ENCODE measurements around the gene NXT1.
A peak's percentile ranks its signal among the peaks of the same experiment; 100 is the strongest.
"Not testable (repeated sequence)": the region's sequence is repeated elsewhere in the genome, so short reads cannot be mapped to it uniquely, and the experiment has no call there.

Gene NXT1

DNA sequence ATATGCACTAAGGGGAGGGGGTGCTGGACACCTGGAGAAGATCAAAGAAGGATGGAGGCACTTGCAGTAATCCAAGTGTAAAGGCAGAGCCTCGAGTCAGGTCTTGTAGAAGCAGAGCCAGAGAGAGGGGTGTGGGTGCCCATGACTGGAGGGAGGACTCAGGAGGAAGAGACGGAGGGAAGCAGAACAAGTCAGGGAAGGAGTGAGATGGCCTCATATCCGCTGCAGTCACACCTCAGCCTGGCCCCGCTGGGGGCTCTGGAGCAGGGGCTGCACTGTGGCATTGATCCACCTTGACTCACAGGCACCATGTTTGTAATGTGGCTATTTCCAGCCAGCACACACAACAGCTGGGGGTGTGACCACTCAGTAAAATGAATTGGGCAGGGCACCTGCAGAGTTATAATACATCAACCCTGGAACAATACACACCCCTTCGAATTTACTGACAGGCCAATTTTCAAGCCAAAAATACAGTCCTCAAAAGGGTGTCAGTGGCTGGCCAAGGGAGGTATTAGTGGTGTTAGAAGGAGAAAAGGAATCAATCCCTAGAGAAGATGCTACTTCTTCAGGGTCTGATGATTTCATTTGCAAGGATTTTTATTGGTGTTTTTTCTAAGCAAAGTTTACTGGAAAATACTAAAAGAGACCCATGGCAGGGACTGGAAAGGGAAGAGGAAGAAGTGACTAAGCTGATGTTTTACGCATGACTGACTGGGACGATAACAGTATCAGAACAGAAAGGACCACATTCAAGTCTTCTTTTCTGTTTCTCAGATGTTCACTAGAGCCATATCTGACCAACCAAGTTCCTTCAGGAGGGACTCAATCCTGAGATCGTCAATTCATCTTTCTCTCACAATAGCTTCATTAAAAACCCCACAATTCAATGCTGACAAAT lies 18.9 kb upstream of the NXT1 start:
- DNase-seq, result no peak

DNA sequence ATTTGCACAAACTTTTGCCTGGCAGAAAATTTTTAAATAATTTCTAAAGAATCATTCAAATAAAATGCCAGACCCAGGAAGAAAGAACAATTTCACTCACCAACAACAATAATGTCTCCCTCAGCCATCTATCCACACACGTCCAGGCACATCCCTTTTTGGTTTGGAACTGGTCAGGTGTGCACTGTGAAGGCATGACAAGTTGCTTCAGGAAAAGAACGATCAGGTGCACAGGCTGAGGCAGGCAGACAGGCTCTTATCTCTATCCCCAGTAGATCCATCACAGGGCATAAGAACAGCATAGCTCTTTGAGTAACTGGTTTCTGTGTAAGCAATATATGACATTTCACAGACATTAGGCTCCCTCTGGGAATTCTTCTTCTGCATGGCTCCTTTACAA lies 18.1 kb upstream of the NXT1 start:
- DNase-seq, result no peak

DNA sequence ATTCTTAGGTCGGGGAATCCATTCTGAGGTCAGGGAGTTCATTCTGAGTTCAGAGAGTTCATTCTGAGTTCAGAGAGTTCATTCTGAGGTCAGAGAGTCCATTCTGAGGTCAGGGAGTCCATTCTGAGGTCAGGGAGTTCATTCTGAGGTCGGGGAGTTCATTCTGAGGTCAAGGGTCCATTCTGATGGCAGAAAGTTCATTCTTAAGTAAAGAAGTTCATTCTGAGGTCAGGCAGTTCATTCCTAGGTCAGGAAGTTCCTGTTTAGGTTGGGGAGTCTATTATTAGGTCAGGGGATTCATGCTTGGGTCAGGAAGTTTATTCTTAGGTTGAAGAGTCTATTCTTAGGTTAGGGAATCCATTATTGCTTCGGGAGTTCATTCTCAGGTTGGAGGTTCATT lies 16.5 kb upstream of the NXT1 start:
- no peak for DNase-seq

DNA sequence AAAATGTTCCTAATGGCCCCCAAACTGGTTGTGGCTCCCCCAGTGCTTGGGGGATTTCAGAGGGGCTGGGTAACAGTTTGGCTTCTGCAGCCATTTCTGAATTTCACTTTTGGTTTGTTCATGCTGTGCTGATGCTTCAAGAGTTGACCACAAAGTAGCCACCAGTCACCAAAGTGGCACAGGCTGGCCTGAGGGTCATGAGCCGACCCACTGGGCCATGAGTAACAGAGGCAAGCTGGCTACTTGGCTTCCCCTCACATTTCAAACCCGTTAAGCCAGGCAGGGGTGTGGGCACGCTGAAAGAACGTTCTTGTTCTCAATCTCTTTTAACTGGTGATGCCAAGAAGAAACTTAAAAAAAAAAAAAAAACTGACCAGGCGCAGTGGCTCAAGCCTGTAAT lies 15.1 kb upstream of the NXT1 start:
- DNase-seq, result no peak

DNA sequence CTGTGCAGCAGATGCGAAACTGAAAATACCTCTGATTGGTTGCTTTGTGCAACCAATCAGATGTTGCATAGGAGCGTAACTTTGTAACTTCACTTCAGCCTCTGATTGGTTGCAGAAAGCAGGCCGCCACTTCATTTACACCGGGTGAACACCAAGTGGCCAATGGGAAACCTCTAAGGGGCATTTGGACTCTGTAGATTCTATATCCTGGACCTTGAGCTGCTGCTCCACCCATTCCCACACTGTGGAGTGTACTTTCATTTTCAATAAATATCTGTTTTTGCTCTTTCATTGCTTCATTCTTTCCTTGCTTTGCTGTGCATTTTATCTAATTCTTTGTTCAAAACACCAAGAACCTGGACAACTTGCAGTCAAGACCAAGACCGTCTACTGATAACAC lies 14.1 kb upstream of the NXT1 start:
- no peak for DNase-seq

DNA sequence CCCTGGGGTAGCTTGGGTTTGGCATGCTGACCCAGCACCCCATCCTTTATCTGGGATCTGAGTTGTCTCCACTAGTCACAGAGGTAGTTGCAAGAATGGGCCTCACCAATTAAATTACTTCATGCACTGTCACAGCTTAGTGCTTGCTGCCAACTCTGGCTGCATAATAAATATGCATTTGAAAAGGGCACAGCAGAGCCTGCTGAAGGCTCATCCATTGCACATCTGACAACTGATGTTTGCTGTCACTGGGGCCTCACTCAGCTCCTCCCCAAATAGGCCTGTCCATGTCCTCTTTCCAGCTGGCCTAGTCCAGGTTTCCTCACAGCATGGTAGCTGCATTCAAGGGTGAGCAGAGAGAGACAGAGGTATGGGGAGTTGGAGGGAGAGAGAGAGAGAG lies 13.3 kb upstream of the NXT1 start:
- DNase-seq, result no peak

DNA sequence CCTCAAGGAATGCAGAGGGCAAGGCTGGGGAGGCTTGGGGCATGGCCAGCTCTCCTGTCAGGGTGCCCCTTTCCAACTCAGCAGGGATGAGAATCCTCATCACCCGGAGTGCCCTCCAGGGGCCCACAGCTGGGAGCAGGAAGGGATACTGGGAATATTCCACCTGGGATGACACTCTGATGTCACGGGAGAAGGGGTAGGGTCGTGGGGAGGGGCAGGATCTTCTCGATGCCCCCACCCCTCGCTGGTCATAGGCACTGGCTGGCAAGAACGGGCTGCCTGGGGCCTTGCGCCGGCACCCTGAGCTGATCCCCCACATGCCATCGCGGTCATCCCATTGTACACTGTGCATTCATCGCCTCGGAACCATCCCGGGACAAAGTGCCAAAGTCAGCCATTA lies 10.6 kb upstream of the NXT1 start:
- no peak for DNase-seq

DNA sequence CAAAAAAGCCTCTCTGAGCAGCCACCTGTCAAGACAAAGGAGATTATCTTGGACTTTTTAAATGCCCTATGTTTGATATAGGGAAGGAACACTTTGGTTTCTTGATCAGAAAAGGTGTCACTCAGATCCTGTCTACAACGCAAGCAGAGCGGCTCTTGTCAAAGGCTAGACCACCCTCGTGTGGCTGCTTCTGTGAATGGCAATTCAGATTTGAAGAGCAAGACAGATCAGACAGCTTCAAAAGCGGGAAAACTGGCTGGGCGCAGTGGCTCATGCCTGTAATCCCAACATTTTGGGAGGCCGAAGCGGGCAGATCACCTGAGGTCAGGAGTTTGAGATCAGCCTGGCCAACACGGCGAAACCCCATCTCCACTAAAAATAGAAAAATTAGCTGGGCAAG lies 10.1 kb upstream of the NXT1 start:
- no peak for DNase-seq

DNA sequence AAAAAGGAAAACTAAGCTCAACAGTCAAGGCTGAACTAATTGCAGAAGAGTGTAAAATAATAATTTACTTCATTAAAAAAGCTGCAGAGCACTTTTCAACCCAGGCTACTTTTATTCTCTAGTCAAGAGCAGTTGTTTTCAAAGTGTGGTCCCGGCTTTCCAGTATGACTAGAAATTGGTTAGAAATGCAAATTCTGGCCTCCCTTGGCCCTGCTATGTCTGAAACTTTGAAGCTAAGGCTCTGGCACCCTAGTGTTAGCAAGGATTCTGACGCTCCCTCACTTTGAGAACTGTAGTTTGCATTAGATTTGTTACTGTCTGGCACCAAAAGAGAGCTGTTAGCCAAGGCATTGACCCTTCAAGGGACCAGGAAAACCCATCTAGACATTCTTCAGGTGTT lies 9.5 kb upstream of the NXT1 start:
- no peak for DNase-seq

DNA sequence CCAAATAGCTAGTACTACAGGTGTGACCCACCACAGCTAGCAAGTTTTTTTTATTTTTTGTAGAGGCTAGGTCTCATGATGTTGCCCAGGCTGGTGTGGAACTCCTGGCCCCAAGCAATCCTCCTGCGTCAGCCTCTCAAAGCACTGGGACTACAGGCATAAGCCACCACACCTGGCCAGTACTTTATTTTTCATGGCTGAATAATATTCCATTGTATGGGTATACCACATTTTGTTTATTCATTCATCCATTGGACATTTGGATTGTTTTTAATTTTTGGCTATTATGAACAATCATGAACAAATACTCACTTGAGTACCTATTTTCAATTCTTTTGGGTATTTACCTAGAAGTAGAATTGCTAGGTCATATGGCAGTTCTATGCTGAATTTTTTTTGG lies 7.0 kb upstream of the NXT1 start:
- DNase-seq, result no peak

DNA sequence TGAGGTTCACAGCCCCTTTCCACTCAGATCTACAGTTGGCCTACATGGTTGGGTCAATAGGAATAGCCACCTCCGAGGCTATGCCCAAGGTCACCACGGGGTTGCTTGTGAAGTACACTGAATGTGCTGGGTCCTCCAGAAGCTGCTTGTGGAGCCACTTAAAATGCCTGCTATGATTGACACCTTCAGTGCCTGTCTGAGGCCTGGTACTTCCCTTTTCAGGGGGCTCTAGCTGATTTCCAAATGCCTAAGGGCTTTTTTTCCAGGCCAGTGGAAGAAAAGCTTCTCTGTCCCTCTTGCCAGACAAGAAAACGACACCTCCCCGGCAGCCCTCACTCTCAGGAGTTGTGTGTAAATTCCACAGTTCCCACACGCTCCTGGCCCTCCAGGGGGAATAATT lies 6.3 kb upstream of the NXT1 start:
- DNase-seq, result no peak

DNA sequence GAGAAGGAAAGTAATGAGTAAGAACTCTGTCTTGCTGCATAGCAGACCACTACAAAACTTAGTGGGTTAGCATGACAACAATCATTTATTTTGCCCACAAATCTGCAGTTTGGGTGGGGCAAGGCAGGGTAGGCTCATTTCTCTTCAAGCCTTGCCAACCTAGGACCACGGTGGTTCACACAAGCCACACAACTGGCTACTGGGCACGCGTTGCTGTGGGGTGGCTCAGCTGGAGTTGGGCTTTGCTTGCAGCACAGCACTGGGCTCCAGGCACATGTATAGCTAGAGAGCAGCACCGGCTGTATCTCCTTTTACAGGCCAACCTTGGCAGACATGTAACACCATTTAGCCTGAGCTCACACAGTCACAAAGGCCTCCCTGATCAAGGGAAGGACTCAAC lies 4.6 kb upstream of the NXT1 start:
- DNase-seq, result no peak

DNA sequence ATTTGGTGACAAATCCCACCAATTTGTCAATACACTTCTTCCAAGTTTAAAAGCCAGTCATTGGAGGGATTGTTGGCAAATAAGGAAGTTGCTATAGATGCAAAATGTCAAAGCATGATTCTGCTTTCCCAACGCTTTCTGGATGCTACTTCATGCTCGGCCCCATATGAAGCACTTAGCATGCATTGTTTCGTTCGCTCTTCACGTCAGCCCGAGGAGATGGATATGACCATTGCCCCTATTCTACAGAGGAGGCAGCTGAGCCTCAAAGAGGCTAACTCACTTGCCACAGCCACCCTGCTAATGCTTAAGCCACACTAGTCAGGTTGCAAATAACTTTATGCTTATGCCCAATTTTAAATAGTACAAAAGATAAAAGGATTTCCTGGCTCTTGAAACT lies 2.8 kb upstream of the NXT1 start:
- no peak for DNase-seq

DNA sequence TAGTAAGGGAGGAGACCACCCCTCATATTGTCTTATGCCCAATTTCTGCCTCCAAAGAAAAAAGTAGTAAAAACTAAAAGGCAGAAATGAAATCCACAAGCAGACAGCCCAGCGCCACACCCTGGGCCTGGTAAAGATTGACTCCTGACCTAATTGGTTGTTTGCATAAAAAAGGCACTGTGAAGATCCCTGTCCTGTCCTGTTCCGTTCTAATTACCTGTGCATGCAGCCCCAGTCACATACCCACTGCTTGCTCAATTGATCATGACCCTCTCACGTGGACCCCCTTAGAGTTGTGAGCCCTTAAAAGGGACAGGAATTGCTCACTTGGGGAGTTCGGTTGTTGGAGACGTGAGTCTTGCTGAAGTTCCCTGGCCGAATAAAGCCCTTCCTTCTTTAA lies 2.1 kb upstream of the NXT1 start:
- DNase-seq, result not testable (repeated sequence)

DNA sequence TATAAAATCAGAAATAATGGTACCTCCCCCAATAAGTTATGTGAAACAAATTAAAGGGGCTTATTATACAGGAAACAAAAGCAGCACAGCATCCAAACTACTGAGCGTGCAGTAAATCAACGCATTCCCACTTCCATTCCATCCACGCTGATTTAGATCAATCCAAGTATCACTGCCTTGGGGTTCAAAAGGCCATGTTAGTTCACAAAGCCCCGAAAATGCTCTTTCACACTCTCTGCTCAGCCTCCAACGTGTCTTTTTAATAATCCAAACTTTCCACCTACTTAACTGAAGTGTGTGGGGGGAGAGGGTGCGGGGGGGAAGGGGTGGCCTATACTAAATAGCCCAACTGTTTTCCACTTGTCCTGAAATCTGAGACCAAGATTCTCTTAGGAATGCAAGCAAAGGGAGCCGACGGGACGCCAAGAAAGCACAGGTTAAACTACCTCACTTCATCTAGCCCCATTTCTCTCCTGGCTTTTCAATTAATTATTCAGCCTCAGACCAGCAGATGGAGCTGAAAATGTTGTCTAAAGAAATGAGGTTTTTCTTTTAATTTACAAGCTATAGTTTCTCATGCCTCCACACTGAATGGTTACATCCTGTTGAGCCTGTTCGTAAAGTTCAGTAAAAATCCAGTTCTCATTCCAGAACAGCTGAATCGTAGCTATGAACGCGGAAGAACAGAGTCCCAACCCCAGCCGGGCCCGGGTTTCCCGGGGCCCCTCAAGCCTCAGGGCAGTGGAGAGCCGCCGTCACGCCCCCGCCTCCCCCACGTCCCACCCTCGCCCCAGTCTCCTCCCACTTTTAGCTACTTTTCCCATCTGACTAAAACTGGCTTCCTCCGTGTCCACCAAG lies 1.0 kb upstream of the NXT1 start:
- DNase-seq, result peak; percentile 71

DNA sequence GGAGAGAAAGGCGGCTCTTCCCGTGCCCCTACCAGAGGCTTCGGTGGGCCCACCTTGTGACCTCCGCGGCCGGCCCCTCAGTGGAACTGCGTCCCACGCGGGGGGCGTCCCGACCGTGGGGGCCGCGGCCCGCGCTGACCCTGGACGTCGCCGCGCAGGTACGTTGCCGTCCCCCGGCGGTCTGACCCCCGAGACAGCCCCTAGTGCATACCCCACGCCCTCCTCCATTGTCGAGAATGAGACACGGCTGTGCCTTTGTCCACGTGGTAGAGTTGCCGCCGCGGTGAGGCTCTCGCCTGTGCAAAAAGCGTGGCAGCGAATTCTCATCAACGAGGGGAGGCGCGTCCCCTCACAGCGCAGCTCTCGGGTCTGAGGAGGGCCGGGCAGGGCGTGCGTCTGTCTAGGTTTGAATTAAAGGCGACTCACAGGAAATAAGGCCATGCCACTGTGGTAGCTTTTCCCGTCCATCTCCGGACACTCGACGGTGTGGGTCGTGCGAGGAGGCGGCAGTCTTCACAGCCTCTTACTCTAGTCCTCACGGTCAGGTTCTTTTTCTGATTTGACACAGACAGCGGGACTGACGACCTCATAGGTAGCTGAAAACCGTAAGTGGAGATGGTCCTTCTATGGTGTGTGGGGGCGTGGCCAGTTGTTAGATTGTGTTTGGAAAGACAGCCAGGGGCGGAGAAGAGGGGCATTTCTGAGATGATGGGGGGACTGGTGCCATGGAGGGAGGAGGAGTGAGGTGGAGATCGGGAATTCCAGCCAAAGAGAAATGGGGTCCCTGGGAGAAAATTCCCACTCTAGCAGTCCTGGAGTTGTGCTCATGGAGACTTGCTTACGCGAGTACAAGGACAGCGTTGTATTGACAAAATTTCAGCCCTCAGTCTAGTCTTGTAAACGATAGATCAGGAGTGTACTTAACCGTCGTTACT lies 580 bp downstream of the NXT1 start:
- peak; percentile 44 for DNase-seq

DNA sequence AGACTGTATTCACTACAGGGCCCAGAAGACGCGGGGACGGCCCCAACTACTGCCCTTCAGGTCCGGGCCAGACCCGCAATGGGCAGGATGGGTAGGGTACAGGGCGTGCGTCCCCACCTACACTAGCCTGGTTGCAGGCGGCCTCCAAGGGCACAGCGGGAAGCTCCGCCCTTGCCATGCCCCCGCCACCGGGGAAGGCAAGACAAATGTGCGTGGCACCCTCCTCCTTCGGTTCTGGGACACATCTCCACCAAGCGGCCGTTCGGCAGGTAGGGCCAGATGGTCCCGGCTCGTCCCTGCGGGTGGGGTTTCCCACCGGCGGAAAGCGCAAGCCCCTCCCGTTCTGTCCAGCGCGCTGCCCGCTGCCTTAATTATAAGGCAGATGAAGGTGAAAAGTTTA lies 5.6 kb downstream of the NXT1 start:
- no peak for DNase-seq

DNA sequence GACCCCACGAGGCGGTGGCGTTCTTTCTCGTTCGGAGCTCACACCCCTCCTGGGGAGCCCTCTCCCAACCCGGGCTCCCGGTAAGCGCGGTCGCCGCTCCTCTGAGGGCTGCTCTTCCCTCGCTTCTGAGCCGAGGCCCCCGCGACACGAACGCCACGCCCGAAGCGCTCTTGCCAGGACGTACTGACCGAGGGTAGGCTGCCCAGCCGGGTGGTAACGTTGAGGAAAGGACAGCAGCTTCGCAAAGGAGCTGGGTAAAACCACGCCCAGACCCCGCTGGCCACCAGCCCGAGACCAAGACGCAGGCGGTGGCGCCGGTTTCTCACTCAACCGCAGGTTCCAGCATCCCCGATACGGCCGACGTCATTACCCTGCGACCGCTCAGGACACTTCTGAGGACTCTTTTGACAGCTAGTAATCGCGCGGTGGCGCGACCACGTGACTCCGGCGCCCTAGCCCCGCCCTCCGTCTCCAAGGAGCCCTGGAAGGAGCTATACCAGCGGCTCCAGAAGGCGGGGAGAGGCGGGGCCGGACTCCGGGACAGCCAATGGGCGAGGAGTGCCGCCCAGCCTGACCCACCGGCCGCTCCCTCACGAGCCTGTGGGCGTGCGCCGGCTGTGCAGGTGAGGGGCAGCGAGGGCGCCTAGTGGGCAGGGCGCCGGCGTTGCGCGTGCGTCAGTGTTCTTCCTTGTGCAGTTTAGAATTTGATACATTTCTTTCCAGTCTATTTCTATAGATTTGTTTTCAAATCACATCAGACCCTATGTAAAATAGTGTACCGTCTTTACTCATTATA lies 7.4 kb downstream of the NXT1 start:
- peak; percentile 100 for DNase-seq

DNA sequence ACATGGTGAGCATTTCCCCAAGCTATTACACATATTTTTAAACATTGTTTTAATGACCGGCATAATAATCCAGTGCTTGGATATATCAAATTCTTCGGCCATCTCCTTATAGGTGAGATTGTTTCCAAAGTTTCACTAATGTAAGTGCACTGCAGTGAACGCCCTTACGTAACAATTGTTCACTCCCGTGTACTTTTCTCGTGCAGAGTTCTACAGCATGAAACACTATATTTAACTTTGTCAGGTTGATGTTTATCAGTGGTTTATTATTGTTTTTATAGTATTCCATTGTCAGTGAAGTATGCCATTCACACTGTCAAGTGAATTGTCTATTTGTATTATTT lies 7.9 kb downstream of the NXT1 start:
- no peak for DNase-seq

DNA sequence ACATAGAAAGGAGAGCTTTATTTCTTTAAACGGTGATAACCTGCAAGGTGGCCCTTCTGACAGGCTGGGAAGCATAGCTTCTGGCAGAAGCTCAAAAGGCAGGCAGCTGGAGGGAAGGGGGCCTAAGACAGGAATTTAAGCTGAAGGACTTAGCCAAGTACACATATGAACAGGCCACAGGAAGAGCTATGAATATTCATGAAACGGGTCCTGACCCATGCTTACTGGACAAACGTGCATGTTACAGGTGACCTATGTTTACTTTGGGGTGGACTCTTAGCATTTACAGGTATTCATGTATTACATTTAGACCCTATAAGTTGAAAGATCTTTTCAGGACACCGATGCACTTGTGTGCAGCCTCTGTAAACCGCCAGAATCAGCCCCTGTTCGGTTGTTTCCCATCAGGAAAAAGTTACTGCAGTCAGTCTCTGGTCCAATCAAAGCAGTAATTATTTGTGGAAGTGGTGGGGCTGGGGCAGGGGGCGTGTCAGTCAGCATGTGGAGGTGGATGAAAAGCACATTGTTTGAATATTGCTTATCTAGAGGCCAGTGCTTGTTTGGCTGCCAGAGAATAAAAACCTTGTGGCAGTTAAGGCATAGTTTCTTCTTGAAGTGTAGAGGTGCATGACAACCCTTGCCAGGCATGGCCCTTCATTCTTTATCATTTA lies 8.5 kb downstream of the NXT1 start:
- no peak for DNase-seq

DNA sequence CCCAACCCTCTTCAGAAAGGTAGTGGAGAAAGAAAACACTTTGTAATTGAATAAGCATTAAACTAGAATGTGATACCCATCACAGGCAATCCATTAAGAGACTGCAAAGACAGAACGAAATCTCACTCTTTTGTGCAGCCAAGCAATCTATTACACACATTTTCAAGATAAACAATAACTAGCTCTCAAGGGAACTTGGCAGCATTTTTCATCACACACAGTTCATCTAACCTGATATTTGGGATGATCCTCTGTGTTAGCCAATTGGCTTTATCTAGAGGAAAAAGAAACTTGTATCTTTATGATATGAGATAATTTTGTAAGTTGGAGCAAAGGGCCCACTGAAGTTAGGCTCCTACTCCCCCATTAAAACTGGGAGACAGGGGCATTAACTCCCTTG lies 9.9 kb downstream of the NXT1 start:
- no peak for DNase-seq

DNA sequence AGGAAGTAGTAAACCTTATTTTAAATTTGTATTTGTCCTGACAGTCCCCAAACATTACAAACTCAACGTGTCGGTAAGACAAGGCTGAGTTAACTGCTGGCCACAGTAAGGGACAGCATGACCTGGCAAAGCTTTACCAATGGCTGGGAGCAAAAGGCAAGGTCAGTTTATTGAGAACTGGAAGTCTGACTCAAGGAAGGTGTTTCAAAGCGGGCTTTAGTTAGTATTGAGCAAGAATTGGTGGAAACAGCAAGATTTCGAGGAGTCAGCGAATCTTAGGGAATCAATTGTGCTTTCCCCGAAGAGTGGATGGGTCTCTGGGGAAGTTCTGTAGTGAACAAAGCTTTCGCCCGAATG lies 10.5 kb downstream of the NXT1 start:
- no peak for DNase-seq

Data from activated effector memory CD4-positive, alpha-beta T cell treated with Interleukin-2 at 50 U/mL for 16 hours (primary cell).